DMS153 treated with DMSO at 0.1 percent for 48 hours (cell line): ENCODE data around the gene ADAMTS17.

Experiments used
- DNase-seq: peaks from one replicate; lab custom pipeline; 2025; ENCODE audit not compliant: unreplicated experiment; lab: John Stamatoyannopoulos, UW

Gene ADAMTS17

GRCh38 chr15:100224206-100225185, 117.3 kb downstream of the ADAMTS17 start:
- DNase-seq, result no peak

DNA sequence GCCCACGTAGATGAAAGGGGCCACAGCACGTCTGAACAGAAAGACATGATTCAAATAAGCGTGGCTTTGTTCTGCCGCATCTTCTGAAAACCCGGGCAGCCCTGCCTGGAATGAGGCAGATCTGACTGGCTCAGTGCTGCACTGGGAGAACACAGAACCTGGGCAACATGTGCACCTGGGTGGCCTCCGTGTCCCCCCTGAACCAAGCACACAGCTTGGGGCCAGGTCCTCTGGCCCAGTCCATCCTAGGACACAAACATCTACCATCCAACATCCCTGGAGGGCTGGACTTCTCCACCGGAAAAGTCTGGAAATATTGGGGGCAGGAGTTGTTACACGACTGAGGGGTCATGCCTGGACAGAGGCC, 119.4 kb downstream of the ADAMTS17 start:
- DNase-seq, result no peak

GRCh38 chr15:100221471-100222348, 120.1 kb downstream of the ADAMTS17 start:
- DNase-seq, result no peak

GRCh38 chr15:100220058-100220768, 121.6 kb downstream of the ADAMTS17 start:
- no peak for DNase-seq

DNA sequence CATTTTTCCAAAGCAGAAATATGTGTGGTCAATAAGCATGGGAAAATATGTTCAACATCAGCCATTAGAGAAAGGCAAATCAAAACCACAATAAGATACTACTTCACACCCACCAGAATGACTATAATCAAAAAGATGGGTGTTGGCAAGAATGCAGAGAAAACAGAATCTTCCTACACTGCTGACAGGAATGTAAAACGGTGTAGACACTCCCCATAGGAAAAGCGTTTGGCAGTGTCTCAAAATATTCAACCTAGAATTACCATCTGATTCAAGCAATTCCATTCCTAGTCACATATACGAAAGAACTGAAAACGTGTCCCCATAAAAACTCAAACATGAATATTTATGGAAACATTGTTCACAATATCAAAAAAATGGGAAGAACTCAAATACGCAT, 123.3 kb downstream of the ADAMTS17 start:
- DNase-seq, result no peak

GRCh38 chr15:100216182-100216581, 125.6 kb downstream of the ADAMTS17 start:
- DNase-seq, result no peak

GRCh38 chr15:100215843-100216169, 126.0 kb downstream of the ADAMTS17 start:
- DNase-seq, result no peak

- DNase-seq, result no peak
Measured at GRCh38 chr15:100215031-100215842, 126.5 kb downstream of the ADAMTS17 start.

DNA sequence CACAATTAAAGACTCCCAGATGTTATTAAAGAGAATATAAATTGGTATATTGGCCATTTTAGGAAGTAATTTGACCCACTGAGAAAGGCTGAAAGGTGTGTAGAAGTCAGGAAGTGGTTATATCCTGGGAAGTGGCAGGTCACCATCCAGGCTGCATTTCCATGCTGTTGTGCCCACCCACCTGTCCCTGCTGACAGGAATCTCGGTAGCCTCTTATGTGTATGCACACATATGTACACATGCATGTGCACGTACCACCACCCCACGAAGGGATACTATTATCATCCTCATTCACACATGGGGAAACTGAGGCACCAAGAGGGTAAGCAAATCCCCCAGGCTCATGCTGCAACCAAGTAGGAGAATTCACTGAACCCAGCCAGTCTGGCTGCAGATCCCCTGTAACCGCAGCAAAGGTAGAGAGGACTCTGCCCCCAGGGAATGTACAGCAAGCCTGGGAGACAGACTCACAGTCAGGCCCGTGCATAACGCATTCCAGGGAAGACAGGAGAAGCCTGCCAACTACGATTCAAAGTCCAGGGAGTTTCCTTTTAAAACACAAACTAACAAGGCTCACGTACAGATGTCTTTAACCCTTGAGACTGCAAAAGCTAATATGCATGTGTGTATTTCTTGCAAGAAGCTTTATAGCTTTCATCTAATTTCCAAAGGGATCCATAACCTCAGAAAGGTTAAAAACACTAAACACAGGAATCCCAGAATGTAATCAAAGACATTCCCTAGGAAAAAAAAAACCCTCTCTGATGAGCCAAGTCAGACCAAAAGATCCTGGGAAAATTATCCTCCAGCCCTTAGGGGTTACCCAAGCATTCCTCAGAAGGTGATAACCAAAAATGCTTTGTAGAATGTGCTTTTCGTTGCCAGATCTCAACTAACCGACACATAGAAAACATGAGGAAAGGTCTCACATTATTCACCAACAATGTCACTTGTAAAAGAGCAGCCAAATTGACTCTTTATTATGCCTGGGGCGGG, 129.6 kb downstream of the ADAMTS17 start:
- no peak for DNase-seq

DNA sequence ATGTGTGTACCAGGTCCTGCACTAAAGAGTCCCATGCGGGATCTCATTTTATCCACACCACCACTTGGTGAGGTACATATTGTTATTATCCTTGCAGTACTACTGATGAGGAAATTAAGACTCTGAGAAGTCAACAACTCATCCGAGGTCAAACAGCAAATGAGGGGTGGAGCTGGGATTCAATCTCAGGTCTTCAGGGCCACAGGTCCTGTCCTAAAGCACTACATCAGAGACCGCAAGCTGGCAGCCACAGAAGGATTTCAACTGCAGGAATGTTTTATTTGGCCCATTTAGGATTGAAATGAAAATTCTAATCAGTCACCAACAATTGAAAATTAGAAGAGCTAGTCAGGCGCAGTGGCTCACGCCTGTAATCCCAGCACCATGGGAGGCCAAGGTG, 131.4 kb downstream of the ADAMTS17 start:
- no peak for DNase-seq

DNA sequence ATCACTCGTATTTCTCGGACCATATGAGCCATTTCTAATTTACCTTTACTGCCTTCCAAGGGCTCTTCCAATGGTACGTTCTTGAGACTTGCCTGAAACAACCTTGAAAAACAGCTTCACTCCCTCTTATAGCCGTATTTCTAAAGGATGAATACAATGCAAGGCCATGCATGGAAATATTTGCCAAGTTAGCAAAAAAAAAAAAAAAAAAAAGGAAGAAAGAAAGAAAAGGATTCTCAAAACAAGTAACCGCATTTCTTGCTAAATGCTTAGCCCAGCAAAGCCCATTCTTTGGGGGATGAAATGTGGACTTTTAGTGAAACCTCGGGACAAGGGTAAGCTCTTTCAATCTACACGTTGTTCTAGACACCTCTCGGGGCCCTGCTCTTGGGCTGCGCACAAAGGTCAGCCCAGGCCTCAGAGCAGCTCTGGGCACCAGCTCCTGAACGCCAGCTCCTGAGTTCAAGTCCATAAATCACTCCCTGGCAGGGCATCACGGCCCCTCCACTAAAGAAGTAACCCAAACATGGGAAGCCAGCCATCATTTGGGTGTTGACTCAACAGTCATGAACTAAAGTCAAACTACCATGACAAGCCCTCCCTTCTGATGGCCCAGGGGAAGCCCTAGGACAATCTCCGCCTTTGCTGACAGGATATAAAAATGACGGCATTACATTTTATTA, 132.7 kb downstream of the ADAMTS17 start:
- DNase-seq, result no peak

DNA sequence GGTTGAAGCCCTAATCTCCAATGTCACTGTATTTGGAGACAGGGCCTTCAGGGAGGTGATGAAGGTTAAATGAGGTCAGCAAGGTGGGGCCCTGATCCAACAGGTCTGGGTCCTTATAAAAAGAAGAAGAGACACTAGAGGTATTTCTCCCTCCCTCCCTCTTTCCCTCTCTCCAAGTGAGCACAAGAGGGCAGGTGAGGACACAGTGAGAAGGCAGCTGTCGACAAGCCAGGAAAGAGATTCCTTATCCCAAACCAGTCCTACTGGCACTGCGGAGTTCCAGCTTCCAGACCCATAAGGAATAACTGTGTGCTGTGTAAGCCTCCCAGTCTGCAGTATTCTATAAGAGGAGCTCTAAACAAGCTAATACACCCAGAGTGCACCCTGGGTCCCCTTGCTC, 134.7 kb downstream of the ADAMTS17 start:
- DNase-seq, result no peak

DNA sequence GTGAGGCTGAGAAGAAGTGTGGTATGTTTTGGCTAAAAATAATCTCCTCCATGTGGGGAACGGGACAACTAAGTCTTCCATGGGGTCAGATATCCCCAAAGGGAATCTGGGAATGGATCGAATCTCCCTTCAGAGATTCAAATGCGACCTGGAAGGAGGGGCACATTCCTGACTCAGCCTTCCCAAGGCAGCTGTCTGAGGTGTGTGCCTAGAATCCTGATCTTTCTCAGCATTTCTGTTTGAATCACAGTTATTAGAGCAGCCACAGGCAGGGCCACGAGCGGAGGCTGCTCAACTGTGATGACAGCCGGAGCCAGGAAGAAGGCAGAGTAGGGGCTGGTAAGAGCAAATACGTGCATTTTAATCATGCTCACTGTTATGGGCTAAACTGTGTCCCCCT, 135.1 kb downstream of the ADAMTS17 start:
- DNase-seq, result no peak

- DNase-seq, result no peak
Measured at GRCh38 chr15:100205549-100206295, 136.1 kb downstream of the ADAMTS17 start.

DNA sequence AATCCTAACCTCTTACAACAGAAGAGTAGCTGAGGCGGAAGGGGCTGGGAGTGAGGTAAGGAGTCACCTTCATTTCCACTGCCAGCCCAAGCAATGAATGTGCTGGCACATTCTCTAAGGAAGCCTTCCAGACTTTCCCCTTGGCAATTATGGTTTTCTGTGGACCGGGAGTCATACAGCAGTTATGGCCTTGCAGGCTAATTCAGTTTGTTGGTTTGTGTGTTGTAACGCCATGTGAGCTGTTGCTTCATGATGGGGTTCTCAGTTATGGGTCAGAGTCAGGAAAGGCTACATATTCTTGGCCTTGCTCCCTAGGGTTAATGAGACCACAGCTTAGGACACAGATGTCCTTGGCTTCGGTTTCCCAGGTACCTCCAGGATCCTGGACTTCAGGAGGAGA, 137.0 kb downstream of the ADAMTS17 start:
- no peak for DNase-seq

- DNase-seq, result no peak
Measured at GRCh38 chr15:100204211-100204610, 137.6 kb downstream of the ADAMTS17 start.

- no peak for DNase-seq
Measured at GRCh38 chr15:100202309-100202960, 139.3 kb downstream of the ADAMTS17 start.
